ENCODE results near the gene PRDM16.
"Not testable (repeated sequence)": the region's sequence is repeated elsewhere in the genome, so short reads cannot be mapped to it uniquely, and the experiment has no call there.

PRDM16 gene

DNA sequence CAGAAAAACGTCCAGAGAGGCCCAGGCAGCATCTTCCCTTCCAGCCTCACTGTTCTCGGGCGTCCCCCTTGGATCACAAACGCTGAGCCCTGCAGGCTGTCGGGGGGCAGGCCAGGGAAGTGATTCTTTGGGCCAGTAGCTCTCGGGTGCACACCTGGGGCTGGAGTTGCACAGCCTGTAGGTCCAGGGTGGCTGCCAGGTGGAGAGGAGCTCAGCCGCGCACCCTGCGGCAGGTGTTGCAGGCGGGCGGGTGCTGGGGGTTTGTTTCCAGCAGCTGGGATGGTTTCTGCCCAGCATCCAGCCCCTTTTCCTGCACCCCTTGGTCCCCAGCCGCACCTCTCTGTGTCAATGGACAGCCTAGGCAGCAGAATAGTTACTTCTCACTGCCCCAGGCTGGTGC is 15.7 kb downstream of the PRDM16 start:
- DNase-seq: no peak

DNA sequence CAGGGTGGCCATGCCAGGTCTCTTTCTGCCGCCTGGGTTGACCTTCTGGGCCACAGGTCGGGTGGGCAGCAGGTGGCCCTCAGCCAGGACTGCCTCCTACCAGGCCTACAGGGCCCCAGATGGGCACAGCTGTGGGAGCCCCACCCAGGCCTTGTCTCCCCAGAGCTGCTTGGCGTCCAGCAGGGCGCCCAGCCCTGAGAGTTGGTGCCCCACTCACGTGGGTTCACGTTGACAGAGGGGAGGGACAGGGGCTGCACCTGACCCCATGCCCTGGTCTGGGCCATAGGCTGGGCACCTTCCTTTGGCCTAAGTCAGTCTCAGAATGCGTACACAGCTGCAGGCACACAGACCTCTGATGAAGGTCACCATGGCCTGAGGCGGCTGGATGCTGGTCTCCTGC is 16.7 kb downstream of the PRDM16 start:
- no peak for DNase-seq

DNA sequence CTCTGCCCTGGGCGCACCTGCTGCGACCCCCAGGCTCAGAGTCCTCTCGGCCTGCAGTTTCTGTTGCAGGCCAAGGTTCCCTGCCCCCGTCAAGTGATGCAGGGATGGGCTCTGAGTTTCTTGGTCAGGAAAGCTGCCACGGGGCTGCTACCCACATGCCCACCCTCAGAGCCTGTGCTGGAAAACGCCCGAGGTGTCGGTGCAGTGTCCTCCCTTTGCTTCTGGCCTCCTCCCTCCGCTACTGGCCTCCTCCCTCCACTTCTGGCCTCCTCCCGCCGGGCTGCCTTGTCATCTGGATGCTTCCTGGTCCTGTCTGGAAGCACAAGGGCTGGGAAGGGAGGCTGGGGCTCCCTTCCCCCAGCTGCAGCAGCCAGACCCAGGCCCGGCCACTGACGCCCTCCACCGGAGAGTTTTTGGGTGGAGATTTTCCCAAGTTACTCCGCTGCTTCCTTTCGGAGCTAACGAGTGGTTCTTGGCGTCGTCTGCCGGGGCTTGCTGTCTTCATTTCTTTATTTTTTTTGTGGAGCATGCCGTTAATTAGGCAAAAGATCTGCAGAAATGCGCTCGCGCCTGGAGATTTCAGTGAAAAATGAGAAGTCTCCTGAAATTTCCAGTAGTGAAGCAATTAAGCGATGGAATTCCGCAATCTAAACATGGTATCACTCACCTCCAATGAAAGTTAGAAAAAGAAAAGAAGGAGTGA is 17.4 kb downstream of the PRDM16 start:
- no peak for DNase-seq

DNA sequence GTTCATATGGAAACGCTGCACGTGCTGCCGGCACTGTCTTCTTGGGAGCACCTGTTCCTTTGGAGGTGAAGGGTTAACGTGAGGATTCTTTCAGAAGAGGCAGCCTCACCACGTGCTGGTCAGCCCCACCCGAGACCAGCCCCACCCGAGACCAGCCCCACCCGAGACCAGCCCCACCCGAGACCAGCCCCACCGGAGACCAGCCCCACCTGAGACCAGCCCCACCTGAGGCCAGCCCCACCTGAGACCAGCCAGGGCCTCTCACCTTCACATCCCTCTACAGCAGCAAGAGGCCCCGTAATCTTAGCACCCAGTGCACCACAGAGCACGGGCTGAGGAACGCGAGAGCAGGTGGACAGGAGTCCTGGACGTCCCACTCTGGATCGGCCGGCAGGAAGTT is 18.0 kb downstream of the PRDM16 start:
- DNase-seq: no peak

DNA sequence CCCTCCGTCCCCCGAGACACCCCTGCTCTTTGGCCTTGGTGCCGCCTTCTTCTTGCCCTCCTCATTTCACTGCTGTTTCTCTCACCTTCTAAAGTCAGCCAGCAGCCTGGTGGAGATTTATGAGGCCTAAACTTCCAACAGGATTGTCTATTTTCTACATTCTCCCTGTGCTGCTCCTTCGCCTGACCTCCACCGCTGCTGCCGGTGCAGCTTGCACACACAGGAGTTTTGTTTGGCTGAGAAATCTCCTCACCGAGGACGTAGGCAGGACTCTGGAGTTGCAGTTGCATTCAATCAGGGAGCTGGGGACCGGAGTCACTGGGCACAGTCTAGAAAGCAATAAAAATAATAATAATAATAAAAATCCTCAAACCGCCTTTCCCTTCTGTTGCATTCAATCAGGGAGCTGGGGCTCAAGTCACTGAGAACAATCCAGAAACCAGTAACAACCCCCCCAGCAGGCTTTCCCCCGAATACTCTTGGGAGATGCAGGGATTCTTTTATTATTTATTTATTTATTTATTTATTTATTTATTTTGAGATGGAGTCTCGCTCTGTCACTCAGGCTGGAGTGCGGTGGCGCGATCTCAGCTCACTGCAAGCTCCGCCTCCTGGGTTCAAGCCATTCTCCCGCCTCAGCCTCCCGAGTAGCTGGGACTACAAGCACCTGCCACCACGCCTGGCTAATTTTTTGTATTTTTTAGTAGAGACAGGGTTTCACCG is 19.1 kb downstream of the PRDM16 start:
- DNase-seq: not testable (repeated sequence)

DNA sequence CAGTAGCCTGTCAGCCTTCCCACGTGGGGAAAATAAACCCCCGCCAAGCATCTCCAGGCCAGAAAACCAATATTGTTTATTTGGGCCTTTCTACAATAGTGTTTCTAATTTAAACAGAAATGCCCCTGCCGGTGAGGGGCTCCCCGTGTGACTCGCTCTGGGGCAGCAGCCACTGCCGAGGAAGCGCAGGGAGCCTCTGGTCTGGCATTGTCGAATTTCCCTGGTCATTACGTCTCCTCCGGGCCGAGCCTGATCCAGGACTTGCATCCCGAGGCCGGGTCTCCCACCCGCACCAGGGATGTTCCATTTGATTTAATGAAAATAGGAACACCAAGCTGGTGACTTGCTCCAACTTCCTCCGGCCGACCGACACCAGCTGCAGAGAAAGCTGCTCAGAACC is 20.5 kb downstream of the PRDM16 start:
- no peak for DNase-seq

DNA sequence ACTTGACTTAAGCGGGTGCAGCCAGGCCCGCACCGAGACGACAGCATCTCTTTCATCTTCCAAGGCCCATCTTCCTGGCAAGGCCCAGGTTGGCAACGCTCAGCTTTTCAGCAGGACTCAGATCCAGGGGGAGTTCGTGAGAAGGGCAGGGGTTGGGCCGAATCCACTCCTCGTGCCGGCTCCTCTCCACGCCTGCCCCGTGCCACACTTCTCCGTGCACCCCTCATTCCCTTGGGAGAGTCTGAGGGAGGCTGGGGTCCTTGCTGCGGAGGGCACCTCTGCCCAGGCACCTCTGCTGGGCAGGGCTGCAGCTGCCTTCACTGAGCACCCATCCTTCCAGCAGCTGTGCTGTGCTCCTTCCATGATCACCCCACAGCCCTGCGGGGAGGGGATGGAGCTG is 22.3 kb downstream of the PRDM16 start:
- DNase-seq: no peak

DNA sequence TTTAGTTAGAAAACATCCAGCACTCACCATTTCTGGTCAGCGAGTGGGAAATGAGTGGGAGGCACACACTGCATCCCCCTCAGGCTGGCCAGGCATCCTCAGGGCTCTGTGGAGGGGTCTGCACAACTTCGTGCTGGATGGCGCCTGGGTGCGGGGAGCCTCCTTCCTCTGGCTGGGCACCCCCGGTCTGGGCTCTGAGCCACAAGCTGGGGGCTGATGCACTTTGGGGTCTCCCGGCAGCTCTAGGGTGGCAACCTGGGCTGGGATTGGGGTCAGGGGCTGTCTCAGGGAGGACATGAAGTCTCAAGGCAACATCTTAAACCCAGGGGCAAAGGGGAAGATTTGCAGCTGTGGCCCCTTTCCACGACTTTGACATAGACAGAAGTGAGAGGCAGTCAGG is 23.5 kb downstream of the PRDM16 start:
- no peak for DNase-seq

DNA sequence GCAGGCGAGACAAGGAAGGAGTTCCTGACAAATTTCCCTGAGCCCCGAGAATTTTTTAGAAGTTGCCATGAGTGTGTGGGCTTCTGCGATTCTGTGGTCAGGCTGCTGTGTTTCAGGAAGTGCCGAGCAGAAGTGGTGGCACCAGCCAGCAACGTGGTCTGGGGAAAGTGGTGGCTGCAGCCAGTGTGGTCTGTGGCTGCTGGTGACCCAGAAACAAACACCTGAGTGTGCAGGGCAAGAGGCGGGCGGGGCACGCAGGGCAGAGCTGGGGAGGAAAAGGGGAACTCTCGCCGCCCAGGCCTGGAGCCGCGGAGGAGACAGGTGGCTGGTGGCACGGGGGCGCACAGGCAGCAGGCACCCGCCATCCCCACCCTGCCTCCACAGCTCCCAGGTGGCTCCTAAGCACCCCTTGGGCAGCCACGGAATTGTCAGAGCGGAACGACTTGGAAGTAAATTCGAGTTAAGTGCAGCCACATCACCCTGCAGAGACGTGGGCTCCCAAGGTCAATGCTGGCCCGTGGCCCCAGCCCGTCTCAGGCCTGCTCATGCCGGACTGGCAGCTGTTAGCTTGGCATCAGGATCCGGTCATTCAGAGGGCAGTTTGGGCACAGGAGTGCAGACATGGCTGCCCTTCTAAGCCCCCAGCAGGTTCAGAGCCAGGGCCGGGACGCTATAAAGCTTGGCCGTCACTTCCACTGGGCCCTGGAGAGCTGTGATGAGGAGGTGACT is 25.1 kb downstream of the PRDM16 start:
- no peak for DNase-seq

DNA sequence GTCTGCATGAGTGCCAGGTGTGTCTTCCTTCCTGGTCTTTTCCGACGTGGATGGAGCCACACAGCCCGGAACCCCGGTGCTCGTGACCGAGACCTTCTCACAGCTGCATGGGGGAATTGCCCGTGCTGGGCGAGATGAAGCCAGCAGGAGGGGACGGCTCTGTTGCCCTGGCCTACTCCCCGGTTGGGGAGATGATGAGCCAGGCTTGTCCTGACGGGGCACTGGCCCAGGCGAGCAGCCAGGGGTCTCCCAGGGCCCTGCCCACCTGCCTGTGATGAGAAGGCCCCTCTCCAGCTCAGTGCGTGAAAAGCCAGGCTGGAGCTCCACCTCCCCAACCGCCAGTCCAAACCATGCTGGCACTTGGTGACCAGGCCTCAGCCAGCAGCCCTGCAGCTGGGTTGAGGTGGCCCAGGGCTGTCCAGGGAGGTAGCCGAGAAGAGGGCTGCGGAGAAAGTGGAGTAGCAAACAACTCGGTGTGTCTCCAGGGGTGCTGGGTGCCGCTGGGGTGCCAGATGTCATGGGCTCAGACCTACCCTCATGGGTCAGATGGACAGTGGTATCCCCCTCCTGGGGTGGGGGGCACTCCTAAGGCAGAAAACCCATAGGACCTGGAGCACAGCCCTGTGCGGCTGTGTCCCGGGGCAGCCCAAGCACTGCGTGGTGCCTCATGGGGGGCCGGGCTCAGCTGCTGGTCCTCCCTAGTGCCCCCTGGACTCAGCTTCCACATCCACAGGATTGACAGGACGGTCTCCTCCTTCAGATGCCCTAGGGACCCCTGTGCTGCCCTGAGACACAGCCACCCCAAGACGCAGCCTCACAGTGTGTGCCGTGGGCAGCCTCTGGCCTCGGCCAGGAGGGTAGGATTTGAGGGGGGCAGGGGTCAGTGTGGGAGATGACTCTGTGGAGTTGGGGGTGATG is 26.1 kb downstream of the PRDM16 start:
- DNase-seq: no peak

DNA sequence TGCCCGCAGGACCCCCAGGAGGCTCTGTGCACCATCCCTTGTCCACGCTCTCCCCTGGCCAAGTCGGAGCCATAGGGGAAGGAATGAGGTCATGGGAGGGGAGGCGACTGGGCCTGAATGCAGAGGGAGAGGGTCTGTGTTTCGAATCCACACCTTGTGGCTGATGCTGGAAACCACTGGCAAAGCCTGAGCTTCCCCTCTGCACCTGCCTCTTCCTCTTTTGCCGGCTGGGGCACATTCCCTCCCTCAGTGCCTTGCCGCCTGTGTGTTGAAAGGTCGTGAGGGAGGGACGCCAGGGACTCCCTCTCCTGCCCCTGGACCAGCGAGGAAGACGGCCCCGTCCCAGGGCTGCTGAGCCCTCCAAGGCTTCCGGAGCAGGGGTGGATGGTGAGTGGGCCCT is 27.3 kb downstream of the PRDM16 start:
- no peak for DNase-seq

DNA sequence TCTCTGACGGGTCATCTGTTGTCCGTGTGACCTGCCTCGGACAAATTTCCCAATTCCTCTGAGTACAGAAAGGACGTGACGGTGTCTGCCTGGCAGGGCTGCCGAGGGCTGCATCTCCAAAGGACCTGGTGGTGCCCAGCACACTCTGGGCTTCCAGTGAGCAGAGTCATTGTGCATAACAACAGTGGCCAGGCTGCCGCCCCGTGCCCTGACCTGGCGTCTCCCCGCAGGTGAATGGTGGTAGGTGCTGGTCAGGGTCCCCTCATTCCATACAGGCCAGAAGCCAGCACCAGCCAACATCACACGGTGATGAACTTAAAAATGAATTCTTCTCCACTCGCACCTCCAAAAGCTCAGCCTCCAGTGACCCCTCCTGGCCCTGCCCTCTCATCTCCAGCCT is 28.2 kb downstream of the PRDM16 start:
- DNase-seq: no peak

DNA sequence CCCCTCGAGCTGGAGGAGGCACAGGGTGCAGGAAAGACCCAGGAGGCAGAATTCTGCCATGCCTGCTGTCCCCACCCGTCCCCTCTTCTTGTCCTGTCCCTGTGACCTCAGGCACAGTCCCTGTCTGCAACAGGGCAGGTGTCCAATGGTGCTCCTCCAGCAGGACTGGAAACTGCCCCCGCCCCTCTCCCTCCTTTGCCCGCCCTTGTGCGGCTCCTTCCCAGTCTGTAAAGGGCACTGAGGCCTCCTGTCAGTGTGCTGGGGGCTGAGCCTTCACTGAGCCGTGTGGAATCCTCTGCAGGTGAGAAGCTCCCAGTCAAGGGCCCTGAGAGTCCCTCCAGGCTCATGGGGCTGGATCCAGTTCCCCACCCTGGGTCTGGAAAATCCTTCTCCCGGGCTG is 28.9 kb downstream of the PRDM16 start:
- DNase-seq: no peak

DNA sequence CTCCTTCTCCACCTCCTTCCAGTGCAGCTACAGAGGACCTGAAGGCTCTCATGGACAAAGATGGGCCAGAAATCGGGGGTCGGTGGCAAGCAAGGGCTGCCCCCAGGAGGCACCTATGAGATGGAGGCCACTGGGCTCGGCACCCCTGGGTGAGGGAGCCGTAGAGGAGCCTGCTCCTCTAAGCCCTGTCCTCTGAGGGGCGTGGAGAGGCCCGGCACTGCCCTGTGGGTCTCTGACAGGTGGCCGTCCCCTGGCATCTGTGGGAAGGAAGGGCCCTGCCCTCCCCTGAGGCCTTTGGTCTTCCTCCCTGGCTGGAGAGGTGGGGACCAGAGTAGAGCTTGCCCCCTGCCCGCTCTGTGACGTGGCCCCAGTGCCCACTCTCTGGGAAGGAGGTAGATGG is 30.9 kb downstream of the PRDM16 start:
- no peak for DNase-seq

DNA sequence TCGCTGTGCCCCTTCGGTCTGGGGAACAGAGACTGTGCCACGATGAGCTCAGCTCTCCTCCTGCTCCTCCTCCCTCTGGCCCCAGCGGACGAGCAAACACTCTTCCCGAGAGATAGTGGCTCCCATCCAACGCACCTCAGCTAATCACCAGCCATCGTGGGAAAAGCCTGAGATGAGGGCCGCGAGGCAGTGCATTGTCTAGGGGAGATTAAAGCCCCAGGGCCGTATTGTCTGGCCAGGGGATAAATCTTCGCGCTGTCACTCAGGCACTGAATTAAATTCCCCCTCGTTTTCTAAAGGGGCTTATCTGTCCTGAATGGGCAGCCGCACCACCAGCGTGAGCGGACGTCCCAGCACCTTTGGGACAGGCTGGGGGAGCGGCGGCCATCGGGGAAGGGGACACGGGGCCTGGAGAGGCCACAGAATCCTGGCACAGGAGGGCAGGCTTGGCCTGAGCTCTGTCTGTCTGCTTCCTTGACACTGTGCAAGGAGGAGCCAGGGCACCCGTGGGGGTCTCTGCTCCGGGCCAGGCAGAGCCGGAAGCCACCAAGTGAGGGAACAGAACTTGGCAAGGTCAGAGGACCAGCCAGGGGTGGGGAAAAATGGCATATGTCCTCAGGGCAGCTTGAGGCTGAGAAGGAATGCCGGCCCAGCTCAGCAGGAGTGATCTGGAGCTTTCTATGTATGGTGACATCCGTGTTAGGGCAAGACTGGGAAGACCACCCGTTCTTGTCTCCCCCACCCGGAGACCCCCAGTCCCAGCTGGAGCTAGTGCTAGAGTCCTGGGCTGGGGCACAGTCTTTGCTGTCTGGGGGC is 32.3 kb downstream of the PRDM16 start:
- no peak for DNase-seq

DNA sequence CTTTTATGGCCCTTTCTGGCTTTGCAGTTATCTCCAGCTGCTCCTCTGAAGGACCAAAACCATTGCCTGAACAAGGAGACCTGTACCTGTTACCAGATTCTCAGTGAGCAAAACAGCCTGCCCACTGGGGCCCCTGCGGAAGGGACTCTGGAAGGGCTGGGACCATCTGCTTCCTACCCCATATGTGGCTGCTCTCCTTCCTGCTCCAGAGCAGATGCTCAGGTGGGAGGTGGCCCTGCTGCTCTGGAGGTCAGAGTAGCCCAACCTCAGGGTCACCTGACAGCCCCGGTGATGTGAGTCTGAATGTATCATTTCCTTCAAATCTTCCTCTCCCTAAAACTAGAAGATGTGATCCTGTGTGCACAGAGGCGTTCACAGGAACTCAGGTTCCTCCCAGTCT is 33.6 kb downstream of the PRDM16 start:
- no peak for DNase-seq

DNA sequence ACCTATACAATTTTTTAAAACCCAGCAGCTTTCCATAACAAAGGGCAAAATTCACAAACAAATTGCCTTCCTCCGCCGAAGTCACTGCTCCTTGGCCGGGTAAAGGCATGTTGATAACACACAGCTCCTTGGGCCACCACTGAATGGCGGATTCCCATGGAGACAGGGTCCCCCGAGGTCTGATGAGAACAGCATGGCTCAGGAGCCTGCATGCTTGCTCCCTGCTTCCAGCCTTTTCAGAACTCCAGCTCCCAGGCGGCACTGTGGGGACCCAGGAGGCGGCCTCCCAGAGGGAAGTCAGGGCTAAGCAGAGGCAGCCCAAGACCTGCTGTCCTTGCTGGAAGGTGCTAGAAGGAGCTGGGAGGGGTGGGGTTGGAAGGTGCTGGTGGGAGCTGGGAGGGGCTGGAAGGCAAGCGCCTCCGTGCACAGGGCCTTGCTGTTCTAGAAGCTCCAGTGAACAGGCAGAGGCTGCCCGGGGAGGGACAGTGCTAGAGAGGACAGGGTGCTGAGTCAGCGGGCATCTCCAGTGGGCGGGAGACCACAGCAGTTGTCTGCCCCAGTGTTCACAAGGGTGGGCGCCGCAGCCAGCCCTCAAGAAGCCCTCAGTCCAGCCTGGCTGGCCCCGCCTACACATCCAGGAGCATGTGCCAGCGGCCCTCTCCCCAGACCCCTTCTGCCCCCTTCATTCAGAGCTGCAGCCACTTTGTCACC is 35.1 kb downstream of the PRDM16 start:
- no peak for DNase-seq

DNA sequence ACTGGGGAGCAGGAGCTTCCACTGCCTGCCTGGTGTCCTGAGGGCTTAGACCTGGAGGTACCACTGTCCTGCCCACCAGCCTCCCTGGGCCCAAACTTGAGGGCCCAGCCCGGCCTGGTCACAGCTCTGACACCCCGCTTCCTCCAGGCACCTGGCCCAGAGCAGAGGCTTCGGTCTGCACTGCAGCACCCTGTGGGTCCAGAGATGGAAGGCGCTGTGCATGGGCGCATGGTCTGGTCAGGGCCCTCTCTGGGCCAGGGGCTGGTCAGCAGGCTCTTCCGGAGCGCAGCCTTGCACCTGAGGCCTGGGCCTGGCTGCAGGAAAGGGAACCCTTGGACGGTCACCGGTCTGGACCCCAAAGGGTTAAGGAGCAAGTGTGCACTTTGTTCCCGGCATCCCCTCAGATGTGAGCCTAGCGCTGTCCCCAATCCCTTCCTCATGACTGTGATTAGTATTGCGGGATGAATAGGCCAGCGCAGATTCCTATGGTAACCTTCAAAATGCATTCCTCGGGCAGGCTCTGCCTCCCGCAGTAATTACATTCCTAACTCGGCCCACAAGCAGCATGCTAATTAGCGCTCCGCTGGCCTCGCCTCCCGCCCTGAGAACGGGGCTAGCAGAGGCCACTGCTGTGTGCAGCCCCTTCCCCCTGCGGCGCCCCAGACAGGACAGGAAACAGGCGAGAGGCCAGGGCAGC is 36.3 kb downstream of the PRDM16 start:
- no peak for DNase-seq

DNA sequence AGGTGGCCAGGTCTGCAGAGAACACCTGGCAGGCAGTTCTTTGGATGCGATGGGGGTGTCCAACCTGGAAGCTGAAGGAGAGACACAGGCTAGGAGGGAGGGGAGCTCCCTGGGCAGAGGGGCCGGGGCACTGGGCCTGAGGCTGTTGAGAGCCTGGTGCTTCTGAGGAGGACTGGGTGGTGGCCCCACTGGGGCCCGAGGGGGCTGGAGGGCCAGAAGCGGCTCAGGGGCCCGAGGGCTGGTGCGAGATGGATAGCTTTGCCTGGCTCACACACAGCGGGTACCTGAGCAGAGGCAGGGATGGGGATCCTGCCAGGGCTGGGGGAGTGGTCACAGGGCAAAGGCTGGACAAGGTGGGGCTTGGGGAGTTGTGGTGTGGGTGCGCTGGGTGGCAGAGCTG is 37.2 kb downstream of the PRDM16 start:
- DNase-seq: no peak

DNA sequence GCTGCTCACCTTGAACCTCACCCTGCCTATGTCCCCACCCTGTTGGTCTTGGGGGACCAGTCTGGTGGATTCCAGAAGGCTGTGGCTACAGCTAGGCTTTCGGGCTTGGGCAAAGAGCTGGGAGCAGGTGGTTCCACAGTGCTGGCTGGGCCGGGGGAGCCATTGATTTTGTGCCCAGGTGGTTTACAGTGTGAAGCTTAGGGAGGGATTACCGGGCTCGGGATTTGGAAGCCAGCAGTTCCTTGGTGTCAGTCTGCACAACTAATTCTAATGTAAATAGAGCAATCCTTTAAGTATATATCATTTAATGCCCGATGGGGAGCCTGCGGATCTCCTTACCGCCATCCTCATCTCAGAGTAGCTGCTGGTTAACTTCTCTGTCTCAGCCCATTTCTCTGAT is 38.2 kb downstream of the PRDM16 start:
- DNase-seq: no peak

DNA sequence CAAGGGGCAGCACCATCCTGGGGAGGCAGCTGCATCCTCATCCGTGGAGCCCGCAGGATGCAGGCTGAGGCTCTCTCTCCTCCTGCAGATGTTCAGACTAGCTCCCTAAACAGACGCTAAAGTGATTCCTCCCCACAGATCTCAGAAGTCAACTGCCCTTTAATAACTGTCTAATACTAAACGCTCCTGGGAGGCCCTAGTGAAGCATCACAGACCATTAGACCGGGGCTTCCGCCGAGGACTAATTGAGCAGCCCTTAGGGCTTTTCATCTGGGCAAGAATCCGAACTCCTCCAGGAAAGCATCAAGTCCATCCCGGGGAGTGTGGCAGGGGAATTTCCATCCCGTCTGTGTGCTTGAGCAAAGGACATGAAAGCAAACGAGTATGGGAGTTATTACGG is 40.4 kb downstream of the PRDM16 start:
- DNase-seq: no peak
